GM19023 (cell line): ENCODE data around the gene LRRC4C.

Experiments
- ATAC-seq: cut with Tn5 transposase; IDR thresholded peaks from one replicate; pipeline ENCODE4 v1.9.1; 2021; ENCODE audit warnings: mild to moderate bottlenecking, moderate library complexity; ENCODE audit not compliant: unreplicated experiment

Gene LRRC4C

DNA sequence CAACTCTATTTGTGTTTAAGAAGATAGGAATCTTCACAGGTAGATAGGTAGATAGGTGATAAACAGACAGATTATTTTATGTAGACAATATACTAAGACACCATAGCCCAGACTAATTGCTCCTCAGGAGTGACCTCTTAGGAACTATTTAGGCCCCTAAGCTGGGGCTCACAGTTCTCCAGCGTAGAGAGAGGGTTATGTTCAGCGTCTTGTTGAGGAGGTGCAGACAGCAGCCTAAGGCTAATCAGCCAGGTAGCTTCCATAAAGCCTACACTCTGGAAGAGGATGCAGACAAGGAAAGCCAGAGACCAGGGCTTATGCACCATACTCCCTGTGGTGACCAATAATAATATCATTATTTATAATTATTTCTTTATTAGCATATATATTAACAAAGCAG, 705.2 kb downstream of the LRRC4C start:
- ATAC-seq, result no peak

- ATAC-seq, result no peak
Measured at GRCh38 chr11:40746282-40746681, 713.2 kb downstream of the LRRC4C start.

DNA sequence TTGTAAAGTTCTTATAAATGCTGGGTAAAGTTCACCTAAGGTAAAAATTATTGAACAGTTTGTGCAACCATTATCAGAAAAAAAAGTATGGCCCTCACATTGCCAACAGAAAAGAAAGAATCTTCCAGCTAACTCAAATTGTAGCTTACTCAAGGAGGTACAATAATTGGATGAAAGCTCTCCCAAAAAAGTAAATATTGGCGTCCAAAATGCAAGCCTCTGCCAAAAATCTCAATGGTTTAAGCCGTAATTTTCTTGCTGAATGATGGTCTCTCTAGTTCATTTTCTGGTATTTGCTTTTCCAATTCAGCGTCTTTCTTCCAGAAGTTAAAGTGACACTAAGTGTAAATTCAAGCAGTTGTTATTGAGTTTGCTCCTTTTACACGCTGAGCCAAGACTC, 727.3 kb downstream of the LRRC4C start:
- ATAC-seq, result no peak

DNA sequence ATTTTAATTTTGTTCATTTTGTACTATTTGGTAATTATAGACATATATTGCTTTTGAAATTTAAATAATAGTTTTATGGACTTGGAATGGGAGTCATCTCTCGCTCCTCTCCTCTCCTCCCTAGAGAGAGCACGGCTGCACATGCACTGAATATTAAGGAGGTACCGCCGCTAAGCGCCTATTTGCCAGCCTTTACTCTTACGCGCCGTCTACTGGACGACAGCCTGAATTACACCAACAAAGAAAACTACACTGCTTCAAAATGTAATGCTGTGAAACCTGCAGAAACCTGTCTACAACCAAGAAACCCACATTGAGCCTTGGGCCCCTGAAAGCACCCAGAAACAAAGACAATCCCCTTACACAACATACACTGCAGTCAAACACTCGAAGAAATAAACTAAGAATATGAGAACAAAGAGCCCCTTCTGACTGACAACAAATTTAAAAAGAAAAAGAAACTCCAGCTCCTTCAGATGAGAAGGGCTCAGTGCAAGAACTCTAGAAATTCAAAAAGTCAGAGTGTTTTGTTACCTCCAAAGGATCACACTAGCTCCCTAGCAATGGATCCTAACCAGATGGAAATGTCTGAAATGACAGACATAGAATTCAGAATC, 737.2 kb downstream of the LRRC4C start:
- no peak for ATAC-seq

DNA sequence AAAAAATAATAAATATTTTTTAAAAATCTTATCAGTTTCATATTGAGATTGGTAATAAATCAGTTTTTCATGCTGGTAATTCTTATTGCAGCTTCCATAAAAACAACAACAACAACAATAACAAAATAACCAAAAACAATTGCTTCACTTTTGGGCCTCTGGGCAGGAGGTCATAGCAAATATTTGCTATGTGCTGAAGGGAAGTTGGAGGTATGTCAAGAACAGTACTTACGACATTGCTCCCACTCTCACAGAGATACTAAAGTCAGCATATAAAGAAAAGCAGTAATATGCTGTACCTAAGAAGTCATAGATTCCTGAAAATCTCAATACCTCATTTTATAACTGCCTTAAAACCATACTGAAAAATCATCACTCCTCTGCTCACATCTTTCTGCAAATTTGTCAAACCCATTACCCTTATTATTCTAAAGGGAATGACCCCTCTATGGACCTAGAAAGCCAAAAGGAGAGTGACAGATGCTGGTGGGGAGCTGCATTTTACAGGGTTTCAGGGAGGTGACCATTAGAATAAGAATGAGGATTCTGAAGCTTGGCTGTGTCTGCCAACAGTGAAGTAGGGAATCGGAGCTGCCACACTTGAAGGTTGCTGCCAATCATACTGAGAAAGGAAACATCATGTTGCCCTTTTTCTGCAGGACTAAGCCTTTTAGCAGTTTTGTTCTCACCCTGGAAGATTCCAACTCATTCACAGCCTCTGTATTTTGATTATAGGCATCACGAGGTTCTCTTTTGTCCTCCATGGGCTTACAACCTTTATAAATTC, 742.9 kb downstream of the LRRC4C start:
- ATAC-seq, result no peak

DNA sequence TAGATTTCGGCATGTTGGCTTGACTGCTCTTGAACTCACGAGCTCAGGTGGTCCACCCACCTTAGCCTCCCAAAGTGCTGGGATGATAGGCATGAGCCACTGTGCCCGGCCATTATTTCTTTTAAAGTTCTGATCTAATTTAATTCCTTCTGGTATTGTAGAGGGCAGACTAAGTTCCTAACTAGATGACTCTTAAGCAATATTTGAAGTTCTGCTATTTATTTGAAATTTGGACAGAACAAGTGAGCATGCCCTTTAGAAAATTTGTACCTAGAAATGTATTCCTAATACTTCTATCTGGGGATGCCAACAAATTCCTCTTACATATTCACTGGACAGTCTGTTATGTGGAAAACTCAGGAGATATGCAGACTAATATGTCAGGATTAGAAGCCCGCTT, 746.4 kb downstream of the LRRC4C start:
- ATAC-seq, result no peak

GRCh38 chr11:40701027-40701426, 758.4 kb downstream of the LRRC4C start:
- ATAC-seq, result no peak

GRCh38 chr11:40689823-40690222, 769.6 kb downstream of the LRRC4C start:
- no peak for ATAC-seq

DNA sequence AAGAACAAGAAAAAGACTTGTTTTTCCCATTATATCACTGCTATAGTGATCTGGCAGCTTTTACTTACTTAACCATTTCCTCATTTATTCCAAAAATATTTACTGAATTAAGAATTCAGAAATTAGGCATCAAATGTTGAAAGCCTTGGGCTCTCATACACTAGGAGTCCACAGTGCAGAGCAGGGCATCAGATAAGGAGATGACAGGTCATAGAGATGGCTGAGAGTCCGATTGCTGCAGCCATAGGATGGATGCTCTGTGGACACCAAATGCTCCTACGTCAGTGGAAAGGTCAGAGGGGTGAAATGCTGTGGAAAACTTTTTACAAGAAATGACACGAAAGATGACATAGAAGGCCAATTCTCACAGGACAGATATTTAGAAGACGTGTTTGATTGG, 771.1 kb downstream of the LRRC4C start:
- ATAC-seq, result no peak

DNA sequence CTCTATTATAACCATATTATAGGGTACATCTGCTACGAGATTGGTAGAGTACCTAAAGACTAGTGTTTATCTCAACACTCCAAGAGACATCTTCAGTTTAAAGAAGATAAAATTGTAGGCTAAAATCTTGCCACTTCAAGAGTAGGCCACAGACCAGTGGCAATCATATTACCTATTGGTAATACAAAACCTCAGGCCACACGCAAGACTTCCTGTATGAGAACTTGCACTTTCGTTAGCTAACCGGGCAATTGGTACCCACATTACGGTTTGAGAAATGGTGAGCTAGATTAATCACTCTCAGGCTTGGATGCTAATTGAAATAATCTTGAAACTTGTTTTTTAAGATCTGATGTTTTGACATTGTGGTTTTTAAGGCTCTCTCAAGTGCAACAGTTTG, 772.7 kb downstream of the LRRC4C start:
- no peak for ATAC-seq

GRCh38 chr11:40683010-40683409, 776.4 kb downstream of the LRRC4C start:
- no peak for ATAC-seq

DNA sequence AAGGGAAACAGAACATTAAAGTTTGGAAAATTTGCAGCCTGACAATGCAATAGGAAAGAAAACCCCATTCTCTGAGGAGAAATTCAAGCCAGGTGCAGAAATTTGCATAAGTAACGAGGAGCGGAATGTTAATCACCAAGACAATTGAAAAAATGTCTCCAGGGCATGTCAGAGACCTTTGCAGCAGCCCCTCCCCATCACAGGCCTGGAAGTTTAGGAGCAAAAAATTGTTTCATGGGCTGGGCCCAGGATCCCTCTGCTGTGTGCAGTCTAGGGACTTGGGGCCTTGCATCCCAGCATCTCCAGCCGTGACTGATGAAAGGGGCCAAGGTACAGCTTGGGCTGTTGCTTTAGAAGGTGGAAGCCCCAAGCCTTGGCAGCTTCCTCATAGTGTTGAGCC, 780.2 kb downstream of the LRRC4C start:
- ATAC-seq, result no peak

- ATAC-seq, result no peak
Measured at GRCh38 chr11:40647295-40647694, 812.2 kb downstream of the LRRC4C start.

GRCh38 chr11:40642284-40642683, 817.2 kb downstream of the LRRC4C start:
- no peak for ATAC-seq

GRCh38 chr11:40619654-40620053, 839.8 kb downstream of the LRRC4C start:
- no peak for ATAC-seq

DNA sequence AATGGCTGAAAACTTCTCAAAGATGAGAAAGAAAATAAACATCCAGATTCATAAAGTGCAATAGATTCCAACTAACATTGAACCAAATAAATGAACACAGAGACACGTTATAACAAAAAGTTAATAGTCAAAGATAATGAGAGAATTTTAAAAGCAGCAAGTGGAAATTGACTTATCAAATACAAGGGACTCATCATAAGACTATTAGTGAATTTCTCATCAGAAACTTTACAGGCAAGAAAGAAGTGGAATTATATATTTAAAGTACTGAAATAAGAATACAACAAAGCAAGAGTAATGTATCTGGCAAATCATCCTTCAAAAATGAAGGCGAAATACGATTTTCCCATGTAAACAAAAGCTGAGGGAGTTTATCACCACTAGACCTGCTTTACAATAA, 852.7 kb downstream of the LRRC4C start:
- ATAC-seq, result no peak

DNA sequence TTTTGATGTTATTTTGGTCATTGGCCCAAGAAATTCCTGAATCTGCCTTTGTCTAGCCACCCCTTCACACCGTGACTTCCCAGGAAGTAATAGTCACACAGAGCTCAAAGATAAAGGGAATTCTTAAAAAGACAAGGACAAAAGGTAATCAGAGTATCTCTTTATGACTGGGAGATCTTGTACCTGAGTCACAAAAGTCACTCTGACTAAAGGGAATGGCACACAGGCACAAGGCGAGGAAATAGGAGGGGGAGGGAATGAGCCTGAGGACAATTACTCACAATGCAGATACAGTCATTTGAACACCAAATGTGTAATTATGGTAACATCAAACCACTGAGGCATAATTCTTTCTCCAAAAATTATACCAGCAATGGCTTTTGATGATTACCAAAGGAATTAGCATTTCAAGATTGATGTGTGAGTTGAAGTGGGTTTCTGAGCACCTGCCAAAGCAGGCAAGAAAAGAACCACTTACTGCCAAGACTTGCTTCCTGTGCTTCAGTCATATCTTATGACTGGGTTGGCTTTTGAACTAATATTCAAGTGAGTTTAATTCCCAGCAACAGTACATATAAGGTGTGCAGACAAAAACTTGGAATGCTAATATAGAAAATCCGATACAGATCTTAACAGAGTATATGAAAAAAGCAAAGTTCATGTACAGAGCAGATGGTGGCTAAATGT, 856.4 kb downstream of the LRRC4C start:
- no peak for ATAC-seq

DNA sequence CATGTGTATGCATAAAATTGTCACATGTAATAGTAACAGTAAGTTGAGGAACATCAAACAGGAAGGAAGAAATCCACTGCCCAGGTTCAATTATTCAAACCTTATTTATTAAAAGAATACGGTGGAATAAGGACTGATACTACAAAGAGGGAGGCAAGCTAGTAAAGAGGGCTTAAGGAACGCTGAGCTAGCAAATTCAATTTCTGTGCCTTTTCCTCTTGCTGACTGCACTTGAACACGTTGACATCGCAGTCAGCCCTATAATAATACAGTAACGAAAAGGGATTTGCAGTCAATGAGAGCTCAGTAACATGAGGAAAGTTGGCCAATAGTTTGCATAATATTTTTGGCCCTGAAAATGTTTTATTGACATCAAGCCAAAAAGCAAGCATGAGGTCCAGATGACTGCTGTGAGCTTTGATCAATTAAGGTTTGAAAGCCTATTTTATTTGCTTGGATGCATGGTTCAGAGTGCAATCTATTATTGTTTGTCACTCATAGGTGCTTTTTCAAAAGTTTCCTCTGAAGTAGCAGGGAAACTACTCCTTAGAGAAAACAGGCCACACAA, 861.8 kb downstream of the LRRC4C start:
- no peak for ATAC-seq

DNA sequence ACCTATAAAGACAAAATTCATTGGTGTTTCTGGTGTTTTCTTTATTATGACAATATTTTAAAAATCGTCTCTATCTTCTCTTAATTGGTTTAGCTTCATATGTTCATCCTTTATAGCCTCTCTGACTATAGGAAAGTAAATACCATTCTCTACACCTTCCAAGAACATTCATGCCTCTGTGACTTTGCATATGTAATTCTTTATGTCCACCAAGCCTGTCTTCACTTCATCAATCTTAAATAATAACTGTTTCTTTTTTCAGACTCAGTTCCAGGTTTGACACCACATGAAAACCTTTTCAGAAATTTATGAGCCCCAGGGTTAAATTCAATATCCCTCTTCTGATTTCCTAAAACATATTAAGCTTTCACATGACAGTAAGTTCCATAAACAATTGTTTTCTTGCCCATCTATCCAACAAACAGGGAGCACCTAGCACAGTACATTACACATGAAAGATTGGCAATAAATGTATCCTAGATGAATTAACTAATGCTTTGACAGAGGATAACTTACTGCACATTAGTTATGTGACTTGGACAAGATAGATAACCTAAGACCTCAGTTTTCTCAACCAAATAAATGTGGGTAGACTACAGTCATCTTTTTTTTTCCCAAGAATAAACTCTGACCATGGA, 886.1 kb downstream of the LRRC4C start:
- ATAC-seq, result no peak

- ATAC-seq, result no peak
Measured at GRCh38 chr11:40569947-40570531, 889.4 kb downstream of the LRRC4C start.

- ATAC-seq, result no peak
Measured at GRCh38 chr11:40567392-40567791, 892.1 kb downstream of the LRRC4C start.
